Nephron (organoid): ENCODE results near the gene TEKT4.
"Not testable (repeated sequence)": the region's sequence is repeated elsewhere in the genome, so short reads cannot be mapped to it uniquely, and the experiment has no call there.

Experiments
- H3K27ac Mint-ChIP-seq, 3 experiments: 2 replicates each; pipeline ENCODE4 v1.8.0; 2020; ENCODE audit warnings: mixed read lengths in 3 of 3, mild to moderate bottlenecking in 2 of 3, moderate library complexity in 1 of 3
- H3K27me3 Mint-ChIP-seq: 2 replicates; pipeline ENCODE4 v1.8.0; 2021; ENCODE audit warnings: low read depth, mild to moderate bottlenecking, moderate library complexity, mixed read lengths
- H3K36me3 Mint-ChIP-seq: 2 replicates; pipeline ENCODE4 v1.8.0; 2020; ENCODE audit warnings: low read depth, mixed read lengths
- H3K4me1 Mint-ChIP-seq: 2 replicates; pipeline ENCODE4 v1.8.0; 2020; ENCODE audit warnings: mixed read lengths
- H3K4me3 Mint-ChIP-seq, 3 experiments: 2 replicates each; pipeline ENCODE4 v1.8.0; 2020; ENCODE audit warnings: mild to moderate bottlenecking in 3 of 3, mixed read lengths in 3 of 3, moderate library complexity in 2 of 3
- H3K9me3 Mint-ChIP-seq: 2 replicates; pipeline ENCODE4 v1.8.0; 2020; ENCODE audit warnings: mixed read lengths
- CTCF ChIP-seq, 3 experiments: fragments of 200-600 bp; sonication (generic); IDR thresholded peaks; one replicate each; pipeline ENCODE4 v1.5.0; 2021; ENCODE audit warnings: antibody characterized with exemption in 3 of 3; ENCODE audit not compliant: unreplicated experiment in 3 of 3

TEKT4 gene

GRCh38 chr2:94877129-94877528, 5.9 kb downstream of the TEKT4 start:
- H3K4me1 Mint-ChIP-seq, result no peaks in the 10 kb centered on the region
- no peak overlapping the region for H3K27ac Mint-ChIP-seq
- TF ChIP-seq CTCF (IDR thresholded peaks at IDR 0.05; ENCODE audit: unreplicated experiment in 3 of 3), result no peak
- H3K9me3 Mint-ChIP-seq, result no peaks in the 10 kb centered on the region
- H3K36me3 Mint-ChIP-seq, result no peaks in the 10 kb centered on the region
- no peak overlapping the region for H3K4me3 Mint-ChIP-seq
- peaks cover 21% of the 10 kb centered on the region for H3K27me3 Mint-ChIP-seq

GRCh38 chr2:94878575-94878974, 7.3 kb downstream of the TEKT4 start:
- not testable (repeated sequence) for H3K27ac Mint-ChIP-seq, H3K9me3 Mint-ChIP-seq, H3K4me1 Mint-ChIP-seq, H3K36me3 Mint-ChIP-seq, H3K4me3 Mint-ChIP-seq
- H3K27me3 Mint-ChIP-seq, result peaks cover 15% of the 10 kb centered on the region

- peaks cover 15% of the 10 kb centered on the region for H3K27me3 Mint-ChIP-seq
- no peak for TF ChIP-seq CTCF (IDR thresholded peaks at IDR 0.05; ENCODE audit: unreplicated experiment in 3 of 3)
- no peaks in the 10 kb centered on the region for H3K9me3 Mint-ChIP-seq
- H3K4me1 Mint-ChIP-seq, result no peaks in the 10 kb centered on the region
- no peak overlapping the region for H3K27ac Mint-ChIP-seq
- no peak overlapping the region for H3K4me3 Mint-ChIP-seq
- no peaks in the 10 kb centered on the region for H3K36me3 Mint-ChIP-seq
Observed at GRCh38 chr2:94879314-94879981, 8.2 kb downstream of the TEKT4 start.

GRCh38 chr2:94879982-94880377, 8.8 kb downstream of the TEKT4 start:
- H3K27ac Mint-ChIP-seq, result no peak overlapping the region
- peaks cover 15% of the 10 kb centered on the region for H3K27me3 Mint-ChIP-seq
- no peaks in the 10 kb centered on the region for H3K4me1 Mint-ChIP-seq
- H3K4me3 Mint-ChIP-seq, result no peak overlapping the region
- H3K36me3 Mint-ChIP-seq, result no peaks in the 10 kb centered on the region
- H3K9me3 Mint-ChIP-seq, result no peaks in the 10 kb centered on the region
- TF ChIP-seq CTCF (IDR thresholded peaks at IDR 0.05; ENCODE audit: unreplicated experiment in 3 of 3), result no peak

GRCh38 chr2:94880507-94880906, 9.3 kb downstream of the TEKT4 start:
- TF ChIP-seq CTCF (IDR thresholded peaks at IDR 0.05; ENCODE audit: unreplicated experiment in 3 of 3), result no peak
- Mint-ChIP-seq H3K4me3 (no peak overlapping the region), H3K4me1 (no peaks in the 10 kb centered on the region), H3K9me3 (no peaks in the 10 kb centered on the region), H3K27me3 (peaks cover 15% of the 10 kb centered on the region), H3K36me3 (no peaks in the 10 kb centered on the region), H3K27ac (no peak overlapping the region)

GRCh38 chr2:94881070-94881469, 9.8 kb downstream of the TEKT4 start:
- Mint-ChIP-seq H3K36me3 (no peaks in the 10 kb centered on the region), H3K27ac (no peak overlapping the region), H3K4me1 (no peaks in the 10 kb centered on the region), H3K4me3 (no peak overlapping the region), H3K9me3 (no peaks in the 10 kb centered on the region), H3K27me3 (peaks cover 19% of the 10 kb centered on the region)
- no peak for TF ChIP-seq CTCF (IDR thresholded peaks at IDR 0.05; ENCODE audit: unreplicated experiment in 3 of 3)
